Thoracic aorta endothelial cell (primary cell): ENCODE results near the gene ACYP1. TPM values are rescaled to one million over a fixed set of nuclear protein-coding genes. Genes with fewer than 3 reads are reported as not detected.

Experiments used
- small RNA-seq: library from RNA; depleted of rRNA; stranded (forward); fragments of <200 nt; gene quantifications from one replicate; pipeline ENCODE3, GENCODE V24; 2012
- total RNA-seq: library from RNA; depleted of rRNA; stranded (reverse); fragments of >200 nt; gene quantifications from 2 replicates; pipeline ENCODE4 v1.2.3, GENCODE V29; 2012

The ACYP1 gene
- total RNA-seq = 16.2 and 19.5 TPM in 2 replicates

DNA sequence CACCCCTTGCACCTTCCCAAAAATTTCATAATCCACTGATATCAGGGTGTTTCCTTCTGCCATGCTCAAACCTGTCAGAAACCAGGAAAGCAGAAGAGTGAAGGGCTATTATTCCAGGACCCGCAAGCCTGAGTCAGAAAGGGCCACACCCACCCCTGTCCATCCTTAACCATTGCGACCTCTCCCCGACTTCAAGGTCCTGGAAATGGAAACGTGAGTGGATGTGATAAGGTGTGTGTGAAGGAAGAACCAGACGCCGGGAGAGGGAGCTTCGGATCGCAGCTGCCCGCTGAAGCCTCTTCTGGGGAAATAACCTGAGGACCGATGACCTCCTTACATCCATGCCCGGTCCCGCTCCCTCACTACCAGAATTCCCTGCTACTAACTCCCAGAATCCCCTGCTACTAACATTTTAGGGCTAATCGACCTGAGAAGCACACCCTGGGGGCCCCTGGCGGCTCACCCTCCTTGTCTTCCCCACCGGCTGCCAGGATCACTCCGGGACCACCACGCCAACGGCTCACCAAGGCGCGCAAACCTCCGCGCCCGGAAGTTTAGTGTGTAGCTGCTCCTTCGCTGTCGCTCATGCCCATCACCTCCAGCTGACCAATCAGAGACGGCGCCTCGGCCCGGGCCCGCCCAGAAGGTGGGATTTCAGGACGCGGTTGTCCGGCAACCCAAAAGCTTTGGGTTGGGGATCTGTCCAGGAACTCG lies at the start of gene ACYP1:
TSS of gene ACYP1 (minus strand) at position 534 of the 714 bp plus-strand sequence. CDS start at position 63, 471 bp downstream.

DNA sequence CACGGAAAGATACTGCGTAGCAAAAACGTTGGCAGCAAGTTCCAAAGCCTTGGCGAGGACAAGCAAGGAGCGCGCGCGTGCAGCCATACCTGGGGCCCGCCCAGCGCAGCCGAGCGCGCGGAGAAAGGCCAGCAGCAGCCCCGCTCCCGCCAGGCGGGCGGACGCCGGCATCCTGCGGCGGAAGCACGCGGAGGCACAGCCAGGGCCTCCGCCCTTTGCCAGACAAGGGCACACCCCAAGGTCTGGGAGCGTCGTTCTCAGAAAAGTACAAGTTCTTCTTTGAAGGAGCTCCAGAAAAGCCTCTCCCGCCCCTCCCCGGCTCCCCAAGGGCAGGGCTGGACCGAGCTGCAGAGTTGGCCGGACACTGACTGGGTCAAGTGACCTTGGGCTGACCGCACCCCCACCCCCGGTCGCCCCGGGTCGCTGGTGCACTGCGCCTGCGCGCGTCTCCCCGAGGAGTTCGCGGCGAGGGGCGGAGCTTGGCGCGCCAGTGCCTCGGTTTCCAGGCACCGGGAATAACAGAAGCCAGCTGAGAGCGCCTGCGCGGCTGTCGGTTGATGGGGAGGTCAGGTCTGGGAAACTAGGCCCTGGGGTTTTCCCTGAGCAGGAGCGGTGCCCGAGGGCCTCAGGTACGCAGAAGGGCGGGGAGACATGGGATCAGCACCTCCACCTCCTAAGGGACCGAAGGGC lies 5.4 kb upstream of the ACYP1 start, which contains the start of gene ZC2HC1C:
TSS of gene ZC2HC1C (plus strand) at position 521 of the 690 bp plus-strand sequence. CDS start 933 bp downstream, outside the sequence.

DNA sequence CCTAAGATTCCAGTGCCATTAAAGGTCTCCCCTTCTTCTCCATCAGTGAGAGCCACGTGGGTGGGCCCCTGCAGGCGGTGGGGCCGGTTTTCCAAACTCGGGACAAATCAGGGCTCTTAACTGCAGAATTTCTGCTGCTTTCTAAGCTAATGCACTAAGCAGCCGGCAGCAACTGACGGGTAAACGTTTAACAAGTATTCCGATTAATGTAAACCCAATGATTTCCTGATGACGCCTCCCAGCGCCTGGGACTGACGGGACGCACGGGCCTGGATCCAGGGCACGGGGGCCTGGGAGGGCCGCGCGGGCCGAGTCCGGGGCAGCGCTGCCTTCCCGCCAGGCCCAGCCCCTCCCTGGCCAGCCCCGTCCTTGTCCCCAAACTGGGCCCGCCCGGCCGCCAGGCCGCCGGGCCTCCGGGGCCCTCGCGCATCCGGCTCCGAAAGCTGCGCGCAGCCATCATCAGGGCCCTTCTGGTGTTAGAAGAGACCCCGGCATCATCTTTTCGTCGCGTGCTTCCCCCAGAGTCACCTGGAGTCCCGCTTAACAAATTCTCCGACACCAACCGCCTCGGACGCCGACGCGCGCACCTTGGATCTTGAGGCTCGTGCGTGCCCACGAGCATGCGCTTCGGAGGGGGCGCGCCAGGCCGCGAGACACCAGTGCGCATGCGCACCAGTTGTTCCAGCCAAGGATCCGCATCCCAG lies 12.8 kb downstream of the ACYP1 start, which contains the start of gene MLH3:
TSS of gene MLH3 (minus strand) at position 616 of the 704 bp plus-strand sequence. CDS start 1,812 bp downstream, outside the sequence.

Small RNAs within 50 kb of the gene (small RNA-seq; reads per million reads assigned to genes)
- gene RNU6-689P = not detected

Other genes with a start within 250 kb of the ACYP1 start
- not detected in 2 replicates for gene PROX2, start 187.9 kb downstream of the ACYP1 start, total RNA-seq
- 87.0 and 100 TPM in 2 replicates for gene DLST, start 182.1 kb downstream of the ACYP1 start, total RNA-seq
- 9.8 and 12.5 TPM in 2 replicates for gene RPS6KL1, start 140.8 kb downstream of the ACYP1 start, total RNA-seq
- 296 and 384 TPM in 2 replicates for gene PGF, start 108.4 kb downstream of the ACYP1 start, total RNA-seq
- gene EIF2B2, start 61.1 kb downstream of the ACYP1 start, total RNA-seq = 154 and 181 TPM in 2 replicates
- gene MLH3, start 12.6 kb downstream of the ACYP1 start, total RNA-seq = 24.0 and 24.2 TPM in 2 replicates
- gene ZC2HC1C, start 5.6 kb upstream of the ACYP1 start, total RNA-seq = 1.1 and 2.0 TPM in 2 replicates
- gene NEK9, start 63.0 kb upstream of the ACYP1 start, total RNA-seq = 42.3 and 42.7 TPM in 2 replicates
- 326 and 382 TPM in 2 replicates for gene TMED10, start 112.6 kb upstream of the ACYP1 start, total RNA-seq
- gene FOS, start 214.8 kb upstream of the ACYP1 start, total RNA-seq = 2.4 and 2.8 TPM in 2 replicates